GM21825 (cell line): ENCODE results near the gene SERTAD4.
"Not testable (repeated sequence)": the region's sequence is repeated elsewhere in the genome, so short reads cannot be mapped to it uniquely, and the experiment has no call there.

Experiments used
- ATAC-seq: cut with Tn5 transposase; IDR thresholded peaks from one replicate; pipeline ENCODE4 v1.9.1; 2021; ENCODE audit warnings: mild to moderate bottlenecking, moderate library complexity; ENCODE audit not compliant: unreplicated experiment

The SERTAD4 gene

GRCh38 chr1:210257698-210258529, 25.3 kb downstream of the SERTAD4 start:
- no peak for ATAC-seq

GRCh38 chr1:210259561-210259960, 27.0 kb downstream of the SERTAD4 start:
- ATAC-seq = no peak

- ATAC-seq = no peak
Measured at GRCh38 chr1:210260096-210260495, 27.5 kb downstream of the SERTAD4 start.

GRCh38 chr1:210262167-210262896, 29.7 kb downstream of the SERTAD4 start:
- no peak for ATAC-seq

- ATAC-seq = no peak
Measured at GRCh38 chr1:210262897-210263272, 30.3 kb downstream of the SERTAD4 start.

GRCh38 chr1:210263963-210264362, 31.4 kb downstream of the SERTAD4 start:
- ATAC-seq = no peak

GRCh38 chr1:210264496-210265380, 32.1 kb downstream of the SERTAD4 start:
- ATAC-seq = no peak

- ATAC-seq = not testable (repeated sequence)
Measured at GRCh38 chr1:210265392-210265955, 32.9 kb downstream of the SERTAD4 start.

GRCh38 chr1:210269981-210270380, 37.4 kb downstream of the SERTAD4 start:
- no peak for ATAC-seq

- ATAC-seq = no peak
Measured at GRCh38 chr1:210272666-210273065, 40.1 kb downstream of the SERTAD4 start.

GRCh38 chr1:210280221-210280620, 47.6 kb downstream of the SERTAD4 start:
- no peak for ATAC-seq

- no peak for ATAC-seq
Measured at GRCh38 chr1:210288116-210288515, 55.5 kb downstream of the SERTAD4 start.

GRCh38 chr1:210289248-210289647, 56.7 kb downstream of the SERTAD4 start:
- ATAC-seq = no peak

GRCh38 chr1:210291081-210291764, 58.6 kb downstream of the SERTAD4 start:
- ATAC-seq = no peak

GRCh38 chr1:210291786-210292230, 59.2 kb downstream of the SERTAD4 start:
- ATAC-seq = no peak

- ATAC-seq = peak; percentile 67
Measured at GRCh38 chr1:210292231-210292871, 59.8 kb downstream of the SERTAD4 start.

- ATAC-seq = no peak
Measured at GRCh38 chr1:210293171-210293607, 60.6 kb downstream of the SERTAD4 start.

- ATAC-seq = no peak
Measured at GRCh38 chr1:210294999-210295745, 62.6 kb downstream of the SERTAD4 start.
